ENCODE measurements around the gene BMI1. TPM values are rescaled to one million over a fixed set of nuclear protein-coding genes. Genes with fewer than 3 reads are reported as not detected.

The BMI1 gene
- total and polyA plus RNA-seq, 2 of the 4 experiments (the other 2 are of a cell fraction) = 19.7 to 25.8 TPM

GRCh38 chr10:22366435-22366703, 45.5 kb downstream of the BMI1 start:
- ATAC-seq (ENCODE audit: low read depth) (no peak), DNase-seq (no peak)
- Histone ChIP-seq H3K4me1 (ENCODE audit: control insufficient read depth, insufficient read depth, low read length) (no peaks in the 10 kb centered on the region), H2AK9ac (replicated peaks; ENCODE audit: low read depth, low read length, poor library complexity) (no peak overlapping the region), H3K18ac (ENCODE audit: low read depth, low read length) (no peak overlapping the region), H3K4me2 (ENCODE audit: low read depth, low read length) (no peak overlapping the region), H4K91ac (ENCODE audit: insufficient read depth, low read depth, low read length) (no peak overlapping the region), H3K4ac (ENCODE audit: low read depth, low read length) (no peak overlapping the region), H3K27me3 (ENCODE audit: control insufficient read depth, insufficient read depth, low read length) (peaks cover 1% of the 10 kb centered on the region; the same call in 1 of the 2 replicates), H2AFZ (replicated peaks; ENCODE audit: low read length, poor library complexity) (no peak overlapping the region), H3K36me3 (ENCODE audit: control insufficient read depth, insufficient read depth, low read length) (no peaks in the 10 kb centered on the region), H3K56ac (ENCODE audit: extremely low read depth, insufficient read depth, low read length) (no peak overlapping the region), H3K14ac (replicated peaks; ENCODE audit: low read depth, low read length) (no peak overlapping the region), H2BK20ac (ENCODE audit: low read depth, low read length) (no peak overlapping the region), H3K23ac (ENCODE audit: low read depth, low read length) (no peak overlapping the region), H2AK5ac (ENCODE audit: low read depth, low read length) (no peak overlapping the region), H3K9me1 (ENCODE audit: insufficient read depth, low read length) (no peaks in the 10 kb centered on the region), H4K8ac (ENCODE audit: low read depth in 2 of 2, low read length in 2 of 2) (no peak overlapping the region), H4K5ac (ENCODE audit: low read depth, low read length) (no peak overlapping the region), H3K9ac (ENCODE audit: low read depth, low read length) (no peak overlapping the region), H3K79me1 (ENCODE audit: low read depth in 1 of 2, low read length in 2 of 2) (no peaks in the 10 kb centered on the region), H3K9me3 (ENCODE audit: control insufficient read depth, insufficient read depth, low read length) (no peaks in the 10 kb centered on the region), H2BK120ac (ENCODE audit: low read depth, low read length) (no peak overlapping the region), H2BK5ac (ENCODE audit: low read depth, low read length, poor library complexity, severe bottlenecking) (no peak overlapping the region), H3K4me3 (ENCODE audit: insufficient read depth, low read depth, low read length) (no peak overlapping the region), H2BK15ac (ENCODE audit: low read depth, low read length) (no peak overlapping the region), H4K20me1 (ENCODE audit: insufficient read depth, low read length) (no peaks in the 10 kb centered on the region), H3K27ac (ENCODE audit: insufficient read depth, low read length) (no peak overlapping the region)
- in situ Hi-C loops (cut with MboI; ENCODE audit: low sequenced_read_pairs) = no loop called here
- no TSS peak for BruUV-seq (replicated peaks)
- ChIA-PET POLR2A (ENCODE audit: unreplicated experiment) (no interaction called here), CTCF (interaction anchor here (1.5 kb wide), 1 partner anchor 13 kb away, joined by 3 read pairs; no protein-coding TSS in a partner anchor)
- TF ChIP-seq NFE2L2 (IDR thresholded peaks at IDR 0.05; ENCODE audit: low read depth, low read length) (no peak), RAD21 (IDR thresholded peaks at IDR 0.05; ENCODE audit: low read length) (no peak), RFX5 (IDR thresholded peaks at IDR 0.05; ENCODE audit: low read depth, low read length) (no peak), FOS (IDR thresholded peaks at IDR 0.05; ENCODE audit: low read depth, low read length) (no peak), MAZ (IDR thresholded peaks at IDR 0.05; ENCODE audit: borderline replicate concordance, low read depth, low read length) (no peak), POLR2A (IDR thresholded peaks at IDR 0.05; ENCODE audit: low read depth, low read length) (no peak), MXI1 (IDR thresholded peaks at IDR 0.05; ENCODE audit: borderline replicate concordance, low read depth, low read length) (no peak), MAFK (IDR thresholded peaks at IDR 0.05; ENCODE audit: low read depth, low read length) (no peak), ELK1 (IDR thresholded peaks at IDR 0.05; ENCODE audit: borderline replicate concordance, low read depth, low read length) (no peak), CHD1 (IDR thresholded peaks at IDR 0.05; ENCODE audit: low read depth, low read length) (no peak), USF2 (IDR thresholded peaks at IDR 0.05; ENCODE audit: low read depth, low read length) (no peak), BHLHE40 (IDR thresholded peaks at IDR 0.05; ENCODE audit: low read depth, low read length) (no peak), SMC3 (IDR thresholded peaks at IDR 0.05; ENCODE audit: low read depth, low read length) (no peak), RCOR1 (IDR thresholded peaks at IDR 0.05; ENCODE audit: insufficient replicate concordance, low read length) (no peak)
- intact Hi-C loops (cut with micrococcal nuclease) = no loop called here
- dilution Hi-C loops (cut with HindIII; ENCODE audit: low sequenced_read_pairs, unreplicated experiment) = no loop called here
